H54 (cell line): ENCODE results near the gene MED13L.

Experiments
- DNase-seq: peaks from one replicate; pipeline ENCODE4 v3.0.0; 2011; ENCODE audit warnings: low spot score, mixed read lengths; ENCODE audit not compliant: insufficient read length
- FAIRE-seq: peaks from 3 replicates; lab custom pipeline; 2011; peaks lifted over from hg19 to GRCh38; lab: Jason Lieb, UNC
- POLR2A ChIP-seq: IDR thresholded peaks from 2 replicates; pipeline ENCODE4 v1.6.1; 2011; ENCODE audit warnings: low read depth, mild to moderate bottlenecking, low read length

The MED13L gene

GRCh38 chr12:116313194-116313927 lies 35.9 kb upstream of the MED13L start:
- FAIRE-seq: no peak
- DNase-seq: no peak
- no peak for TF ChIP-seq POLR2A

- FAIRE-seq (no peak), DNase-seq (no peak)
- TF ChIP-seq POLR2A: no peak
Measured at GRCh38 chr12:116310082-116310481, 32.6 kb upstream of the MED13L start.

GRCh38 chr12:116309343-116309742 lies 31.9 kb upstream of the MED13L start:
- DNase-seq: no peak
- no peak for FAIRE-seq
- TF ChIP-seq POLR2A: no peak

GRCh38 chr12:116308647-116309046 lies 31.2 kb upstream of the MED13L start:
- no peak for DNase-seq
- TF ChIP-seq POLR2A: no peak
- FAIRE-seq: no peak

- FAIRE-seq (no peak), DNase-seq (no peak)
- no peak for TF ChIP-seq POLR2A
Measured at GRCh38 chr12:116306968-116307367, 29.5 kb upstream of the MED13L start.

- DNase-seq (no peak), FAIRE-seq (no peak)
- TF ChIP-seq POLR2A: no peak
Measured at GRCh38 chr12:116306506-116306905, 29.0 kb upstream of the MED13L start.

GRCh38 chr12:116304621-116305020 lies 27.1 kb upstream of the MED13L start:
- DNase-seq (no peak), FAIRE-seq (no peak)
- TF ChIP-seq POLR2A: no peak

GRCh38 chr12:116303929-116304328 lies 26.4 kb upstream of the MED13L start:
- no peak for FAIRE-seq
- no peak for DNase-seq
- TF ChIP-seq POLR2A: no peak

GRCh38 chr12:116303066-116303465 lies 25.6 kb upstream of the MED13L start:
- FAIRE-seq (no peak), DNase-seq (no peak)
- TF ChIP-seq POLR2A: no peak

GRCh38 chr12:116302166-116303058 lies 24.9 kb upstream of the MED13L start:
- no peak for FAIRE-seq
- no peak for DNase-seq
- no peak for TF ChIP-seq POLR2A

GRCh38 chr12:116301621-116302020 lies 24.1 kb upstream of the MED13L start:
- no peak for TF ChIP-seq POLR2A
- DNase-seq: no peak
- no peak for FAIRE-seq

- FAIRE-seq: no peak
- TF ChIP-seq POLR2A: no peak
- DNase-seq: no peak
Measured at GRCh38 chr12:116299665-116300328, 22.3 kb upstream of the MED13L start.

- no peak for FAIRE-seq
- TF ChIP-seq POLR2A: no peak
- DNase-seq: no peak
Measured at GRCh38 chr12:116299064-116299463, 21.6 kb upstream of the MED13L start.

- DNase-seq: no peak
- TF ChIP-seq POLR2A: no peak
- FAIRE-seq: no peak
Measured at GRCh38 chr12:116298578-116298977, 21.1 kb upstream of the MED13L start.
